ENCODE data around the gene RAD51B. TPM values are rescaled to one million over a fixed set of nuclear protein-coding genes. Genes with fewer than 3 reads are reported as not detected.

Gene RAD51B
- total RNA-seq, 1 experiment from 2014 or later, result 23.3 TPM

GRCh38 chr14:67938071-67938470, 118.5 kb downstream of the RAD51B start:
- Histone ChIP-seq H3K27me3 (replicated peaks; ENCODE audit: insufficient read depth, low read depth, low read length, poor library complexity) (peaks cover 12% of the 10 kb centered on the region), H3K4me1 (ENCODE audit: insufficient read depth, low read length, poor library complexity, severe bottlenecking) (peaks cover 23% of the 10 kb centered on the region), H3K27ac (ENCODE audit: low read depth, low read length, poor library complexity, severe bottlenecking) (no peak overlapping the region), H3K36me3 (ENCODE audit: insufficient read depth, low read length, poor library complexity, severe bottlenecking) (no peaks in the 10 kb centered on the region), H3K9me3 (ENCODE audit: low read depth, low read length, poor library complexity, severe bottlenecking) (no peaks in the 10 kb centered on the region), H3K4me3 (ENCODE audit: low read depth, low read length, poor library complexity, severe bottlenecking) (no peak overlapping the region)
- no TSS peak for BruUV-seq (replicated peaks)
- DNase-seq (ENCODE audit: low spot score), result no peak
- no peak for TF ChIP-seq CTCF (conservative IDR thresholded peaks at IDR 0.05; ENCODE audit: low read depth, low read length)
- no peak for TF ChIP-seq EZH2 (IDR thresholded peaks at IDR 0.05; ENCODE audit: borderline replicate concordance, low read depth, low read length, poor library complexity, severe bottlenecking)
- intact Hi-C loops (cut with micrococcal nuclease; ENCODE audit: unreplicated experiment), result no loop called here
- ChIA-PET CTCF (interaction anchor here (0.6 kb wide), 1 partner anchor 1636 kb away, joined by 3 read pairs; no protein-coding TSS in a partner anchor), POLR2A (ENCODE audit: low non-redundant PET) (no interaction called here)

GRCh38 chr14:67940486-67941455, 121.2 kb downstream of the RAD51B start:
- Histone ChIP-seq H3K27me3 (replicated peaks; ENCODE audit: insufficient read depth, low read depth, low read length, poor library complexity) (peaks cover 10% of the 10 kb centered on the region), H3K36me3 (ENCODE audit: insufficient read depth, low read length, poor library complexity, severe bottlenecking) (no peaks in the 10 kb centered on the region), H3K27ac (ENCODE audit: low read depth, low read length, poor library complexity, severe bottlenecking) (no peak overlapping the region), H3K9me3 (ENCODE audit: low read depth, low read length, poor library complexity, severe bottlenecking) (no peaks in the 10 kb centered on the region), H3K4me1 (ENCODE audit: insufficient read depth, low read length, poor library complexity, severe bottlenecking) (peaks cover 8% of the 10 kb centered on the region), H3K4me3 (ENCODE audit: low read depth, low read length, poor library complexity, severe bottlenecking) (no peak overlapping the region)
- intact Hi-C loops (cut with micrococcal nuclease; ENCODE audit: unreplicated experiment), result no loop called here
- ChIA-PET POLR2A (ENCODE audit: low non-redundant PET) (interaction anchor here (0.6 kb wide), 1 partner anchor 814 kb away, joined by 5 read pairs; no protein-coding TSS in a partner anchor), CTCF (no interaction called here)
- no peak for TF ChIP-seq CTCF (conservative IDR thresholded peaks at IDR 0.05; ENCODE audit: low read depth, low read length)
- no peak for TF ChIP-seq EZH2 (IDR thresholded peaks at IDR 0.05; ENCODE audit: borderline replicate concordance, low read depth, low read length, poor library complexity, severe bottlenecking)
- BruUV-seq (replicated peaks), result no TSS peak
- DNase-seq (ENCODE audit: low spot score), result no peak

GRCh38 chr14:67941456-67942018, 122.0 kb downstream of the RAD51B start:
- H3K27ac ChIP-seq (ENCODE audit: low read depth, low read length, poor library complexity, severe bottlenecking), result no peak overlapping the region
- H3K4me1 ChIP-seq (ENCODE audit: insufficient read depth, low read length, poor library complexity, severe bottlenecking), result peaks cover 8% of the 10 kb centered on the region
- no peaks in the 10 kb centered on the region for H3K36me3 ChIP-seq (ENCODE audit: insufficient read depth, low read length, poor library complexity, severe bottlenecking)
- DNase-seq (ENCODE audit: low spot score), result no peak
- ChIA-PET CTCF (no interaction called here), POLR2A (ENCODE audit: low non-redundant PET) (no interaction called here)
- peaks cover 2% of the 10 kb centered on the region for H3K27me3 ChIP-seq (replicated peaks; ENCODE audit: insufficient read depth, low read depth, low read length, poor library complexity)
- H3K9me3 ChIP-seq (ENCODE audit: low read depth, low read length, poor library complexity, severe bottlenecking), result no peaks in the 10 kb centered on the region
- no TSS peak for BruUV-seq (replicated peaks)
- no peak overlapping the region for H3K4me3 ChIP-seq (ENCODE audit: low read depth, low read length, poor library complexity, severe bottlenecking)
- TF ChIP-seq EZH2 (IDR thresholded peaks at IDR 0.05; ENCODE audit: borderline replicate concordance, low read depth, low read length, poor library complexity, severe bottlenecking) (no peak), CTCF (conservative IDR thresholded peaks at IDR 0.05; ENCODE audit: low read depth, low read length) (no peak)
- intact Hi-C loops (cut with micrococcal nuclease; ENCODE audit: unreplicated experiment), result no loop called here

Measured in A673 (cell line).